ENCODE measurements around the gene KCNQ5.

The KCNQ5 gene

DNA sequence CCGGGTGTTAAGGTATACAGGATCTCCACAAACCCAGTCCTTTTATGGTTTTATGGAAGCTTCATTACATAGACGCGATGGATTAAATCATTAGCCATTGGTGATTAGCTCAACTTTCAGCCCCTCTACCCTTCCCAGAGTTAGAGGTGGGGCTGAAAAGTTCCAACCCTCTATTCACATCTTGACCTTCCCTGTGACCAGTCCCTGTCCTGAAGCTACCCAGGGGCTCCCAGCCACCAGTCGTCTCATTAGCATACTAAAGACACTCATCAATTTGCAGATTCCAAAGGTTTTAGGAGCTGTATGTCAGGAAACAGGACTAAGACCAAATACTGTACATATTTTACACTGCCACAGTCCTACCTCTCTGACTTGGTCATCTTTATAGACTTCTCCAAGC, 582.4 kb downstream of the KCNQ5 start:
- no peak for TF ChIP-seq CTCF (IDR thresholded peaks at IDR 0.05; ENCODE audit: control insufficient read depth, extremely low read depth, insufficient read depth)
- no peak overlapping the region for H3K4me3 ChIP-seq (ENCODE audit: low read depth, low read length)
- DNase-seq (ENCODE audit: low read depth): no peak

GRCh38 chr6:73207221-73207837, 585.5 kb downstream of the KCNQ5 start:
- no peak overlapping the region for H3K4me3 ChIP-seq (ENCODE audit: low read depth, low read length)
- TF ChIP-seq CTCF (IDR thresholded peaks at IDR 0.05; ENCODE audit: control insufficient read depth, extremely low read depth, insufficient read depth): no peak
- DNase-seq (ENCODE audit: low read depth): no peak

DNA sequence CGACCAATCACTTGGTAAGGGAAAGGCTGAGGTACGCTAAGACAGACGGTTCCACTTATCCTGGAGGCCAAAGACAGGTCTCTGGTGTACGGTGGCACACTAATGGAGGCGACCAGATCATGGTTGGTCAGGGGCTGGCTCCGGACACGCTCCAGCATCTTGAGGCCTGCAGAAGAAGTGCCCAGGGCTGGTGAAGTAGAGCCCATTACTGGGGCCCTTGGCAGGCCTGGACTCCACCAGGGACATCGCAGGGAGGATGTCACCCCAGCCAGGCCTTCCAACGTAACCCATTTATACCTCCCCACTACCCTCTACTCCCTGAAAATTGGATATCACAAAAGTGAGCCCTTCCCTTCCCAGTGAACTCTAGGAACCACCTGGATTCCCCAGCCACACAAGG, 587.3 kb downstream of the KCNQ5 start:
- DNase-seq (ENCODE audit: low read depth): no peak
- TF ChIP-seq CTCF (IDR thresholded peaks at IDR 0.05; ENCODE audit: control insufficient read depth, extremely low read depth, insufficient read depth): no peak
- no peak overlapping the region for H3K4me3 ChIP-seq (ENCODE audit: low read depth, low read length)

- no peak for TF ChIP-seq CTCF (IDR thresholded peaks at IDR 0.05; ENCODE audit: control insufficient read depth, extremely low read depth, insufficient read depth)
- DNase-seq (ENCODE audit: low read depth): no peak
- no peak overlapping the region for H3K4me3 ChIP-seq (ENCODE audit: low read depth, low read length)
Measured at GRCh38 chr6:73216859-73217258, 595.0 kb downstream of the KCNQ5 start.

DNA sequence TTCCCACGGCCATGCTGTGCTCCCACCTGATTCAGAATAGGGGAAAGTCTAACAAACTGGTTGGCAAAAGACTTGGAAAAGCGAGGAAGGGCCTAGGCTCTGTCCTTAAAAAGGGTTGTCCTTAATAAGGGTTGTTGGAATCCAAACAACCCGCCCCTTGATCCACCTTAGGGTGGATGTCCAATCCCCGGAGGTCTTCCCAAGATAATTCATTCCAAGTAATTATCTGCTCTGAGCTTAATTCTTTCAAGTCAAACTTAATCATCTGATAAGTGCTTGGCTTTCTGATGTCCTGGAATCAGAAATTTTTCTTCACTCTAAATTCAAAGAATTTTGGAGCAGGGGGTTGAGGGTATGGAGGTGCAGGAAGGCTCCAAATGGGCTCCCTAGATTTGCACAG, 603.5 kb downstream of the KCNQ5 start, which contains the start of gene KHDC1L:
Gene KHDC1L (minus strand): TSS at position 101 of the 400 bp plus-strand sequence. CDS start 88 bp downstream, at position 13.
- no peak for TF ChIP-seq CTCF (IDR thresholded peaks at IDR 0.05; ENCODE audit: control insufficient read depth, extremely low read depth, insufficient read depth)
- DNase-seq (ENCODE audit: low read depth): no peak
- H3K4me3 ChIP-seq (ENCODE audit: low read depth, low read length): no peak within 1 kb of the TSS

- TF ChIP-seq CTCF (IDR thresholded peaks at IDR 0.05; ENCODE audit: control insufficient read depth, extremely low read depth, insufficient read depth): no peak
- no peak overlapping the region for H3K4me3 ChIP-seq (ENCODE audit: low read depth, low read length)
- no peak for DNase-seq (ENCODE audit: low read depth)
Measured at GRCh38 chr6:73227606-73228255, 605.9 kb downstream of the KCNQ5 start.

DNA sequence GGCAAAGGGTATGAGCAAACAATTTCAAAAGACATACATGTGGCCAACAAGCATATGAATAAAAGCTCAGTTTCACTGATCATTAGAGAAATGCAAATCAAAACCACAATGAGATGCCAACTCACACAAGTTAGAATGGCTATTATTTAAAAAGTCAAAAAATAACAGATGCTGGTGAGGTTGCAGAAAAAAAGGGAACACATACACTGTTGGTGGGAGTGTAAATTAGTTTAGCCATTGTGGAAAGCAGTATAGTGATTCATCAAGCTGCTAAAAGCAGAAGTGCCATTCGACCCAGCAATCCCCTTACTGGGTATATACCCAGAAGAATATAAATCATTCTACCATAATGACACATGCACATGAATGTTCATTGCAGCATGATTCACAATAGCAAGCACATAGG, 610.1 kb downstream of the KCNQ5 start:
- TF ChIP-seq CTCF (IDR thresholded peaks at IDR 0.05; ENCODE audit: control insufficient read depth, extremely low read depth, insufficient read depth): no peak
- DNase-seq (ENCODE audit: low read depth): no peak
- H3K4me3 ChIP-seq (ENCODE audit: low read depth, low read length): no peak overlapping the region
